GM12872 (cell line): ENCODE data around the gene UBAC2.

Experiments
- TF ChIP-seq, protein P1 (sequence below): IDR thresholded peaks from 3 replicates; pipeline ENCODE4 v1.5.1; 2011; ENCODE audit warnings: low read depth, mild to moderate bottlenecking, low read length, moderate library complexity; ENCODE audit not compliant: insufficient read depth

The UBAC2 gene

DNA sequence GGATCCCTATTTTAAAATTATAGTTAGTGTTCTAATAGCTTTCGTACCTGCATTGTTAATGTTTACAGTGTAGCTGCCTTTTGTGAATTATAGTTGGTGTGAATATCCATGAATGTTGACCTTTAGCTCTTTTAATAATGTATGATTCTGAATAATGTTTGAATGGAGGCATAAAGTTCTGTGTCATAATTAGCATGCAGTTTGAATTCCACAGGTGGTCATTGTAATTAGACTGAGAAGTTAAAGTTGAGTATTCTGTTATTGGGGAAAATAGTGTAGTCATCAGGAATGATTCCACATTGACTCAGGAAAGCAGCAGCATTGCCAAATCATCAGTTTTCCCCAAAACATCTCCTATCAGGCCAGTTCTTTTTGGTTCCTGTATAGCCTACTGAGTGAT lies 45.4 kb downstream of the UBAC2 start:
- TF ChIP-seq, protein P1, sequence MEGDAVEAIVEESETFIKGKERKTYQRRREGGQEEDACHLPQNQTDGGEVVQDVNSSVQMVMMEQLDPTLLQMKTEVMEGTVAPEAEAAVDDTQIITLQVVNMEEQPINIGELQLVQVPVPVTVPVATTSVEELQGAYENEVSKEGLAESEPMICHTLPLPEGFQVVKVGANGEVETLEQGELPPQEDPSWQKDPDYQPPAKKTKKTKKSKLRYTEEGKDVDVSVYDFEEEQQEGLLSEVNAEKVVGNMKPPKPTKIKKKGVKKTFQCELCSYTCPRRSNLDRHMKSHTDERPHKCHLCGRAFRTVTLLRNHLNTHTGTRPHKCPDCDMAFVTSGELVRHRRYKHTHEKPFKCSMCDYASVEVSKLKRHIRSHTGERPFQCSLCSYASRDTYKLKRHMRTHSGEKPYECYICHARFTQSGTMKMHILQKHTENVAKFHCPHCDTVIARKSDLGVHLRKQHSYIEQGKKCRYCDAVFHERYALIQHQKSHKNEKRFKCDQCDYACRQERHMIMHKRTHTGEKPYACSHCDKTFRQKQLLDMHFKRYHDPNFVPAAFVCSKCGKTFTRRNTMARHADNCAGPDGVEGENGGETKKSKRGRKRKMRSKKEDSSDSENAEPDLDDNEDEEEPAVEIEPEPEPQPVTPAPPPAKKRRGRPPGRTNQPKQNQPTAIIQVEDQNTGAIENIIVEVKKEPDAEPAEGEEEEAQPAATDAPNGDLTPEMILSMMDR: no peak

GRCh38 chr13:99250982-99251825 lies 50.5 kb downstream of the UBAC2 start:
- TF ChIP-seq, protein P1: no peak

DNA sequence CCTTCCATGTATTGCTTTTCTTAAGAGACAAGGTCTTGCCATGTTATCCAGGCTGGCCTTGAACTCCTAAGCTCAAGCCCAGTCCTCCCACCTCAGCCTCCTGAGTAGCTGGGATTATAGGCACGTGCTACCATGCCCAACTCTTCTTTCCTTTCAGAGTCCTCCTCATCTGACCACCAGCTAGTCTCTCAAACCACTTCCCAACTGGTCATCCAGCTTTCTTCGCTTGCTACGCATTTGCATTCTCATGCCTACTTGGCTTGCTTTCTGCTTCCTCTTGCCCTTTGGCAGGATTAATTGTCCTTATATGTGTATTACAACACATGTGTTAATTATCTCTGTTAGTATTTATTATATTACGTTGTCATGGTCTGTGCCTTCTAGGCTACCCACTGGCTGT lies 51.3 kb downstream of the UBAC2 start:
- TF ChIP-seq, protein P1: no peak

GRCh38 chr13:99254830-99255229 lies 54.2 kb downstream of the UBAC2 start:
- TF ChIP-seq, protein P1: no peak

GRCh38 chr13:99255271-99255670 lies 54.6 kb downstream of the UBAC2 start:
- TF ChIP-seq, protein P1: no peak

GRCh38 chr13:99256283-99256682 lies 55.6 kb downstream of the UBAC2 start:
- TF ChIP-seq, protein P1: no peak

DNA sequence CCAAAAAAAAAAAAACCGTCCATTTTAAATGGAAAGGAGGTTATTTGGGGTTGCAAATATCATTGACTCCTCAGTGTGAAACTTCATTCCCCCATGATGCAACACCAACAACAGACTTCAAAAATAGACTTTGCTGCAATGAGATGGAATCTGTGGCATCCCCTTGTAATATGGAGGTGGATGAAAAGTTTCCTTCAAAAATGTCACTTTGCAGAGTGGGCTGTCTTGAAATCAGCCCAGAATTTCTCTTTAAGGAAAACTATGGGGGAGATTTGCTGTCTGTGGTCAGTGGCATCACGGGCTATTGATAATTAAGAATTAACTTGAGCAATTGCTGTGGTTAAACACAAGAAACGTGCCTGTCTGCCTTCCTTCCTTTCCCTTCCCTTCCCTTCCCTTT lies 56.1 kb downstream of the UBAC2 start:
- TF ChIP-seq, protein P1: no peak
